HL-60 (cell line): ENCODE data around the gene PEG3.

ENCODE experiments used
- CTCF ChIP-seq: IDR thresholded peaks from one replicate; pipeline ENCODE4 v1.5.1; 2011; ENCODE audit warnings: low read length, control low read depth, inconsistent platforms; ENCODE audit not compliant: insufficient read depth
- POLR2AphosphoS5 ChIP-seq: IDR thresholded peaks from 2 replicates; pipeline ENCODE4 v1.6.1; 2012; ENCODE audit warnings: low read depth

- TF ChIP-seq CTCF = no peak
- no peak for TF ChIP-seq POLR2AphosphoS5
Measured at GRCh38 chr19:56880592-56881190, 40.2 kb upstream of the PEG3 start.
